Measurements from ENCODE around the gene RRM2.

Gene RRM2

GRCh38 chr2:10170256-10170655, 47.7 kb downstream of the RRM2 start:
- no peak overlapping the region for H3K4me3 ChIP-seq (replicated peaks; ENCODE audit: insufficient read depth, low read length)
- no peak for DNase-seq (ENCODE audit: low read depth in 1 of 2, low spot score in 1 of 2)
- no peaks in the 10 kb centered on the region for H3K27me3 ChIP-seq (ENCODE audit: insufficient read depth, poor library complexity, severe bottlenecking)
- no peak for TF ChIP-seq REST (IDR thresholded peaks at IDR 0.05; ENCODE audit: insufficient replicate concordance, low read depth)
- TF ChIP-seq POLR2AphosphoS5 (IDR thresholded peaks at IDR 0.05; ENCODE audit: low read depth), result no peak
- H3K27ac ChIP-seq (replicated peaks), result no peak overlapping the region

DNA sequence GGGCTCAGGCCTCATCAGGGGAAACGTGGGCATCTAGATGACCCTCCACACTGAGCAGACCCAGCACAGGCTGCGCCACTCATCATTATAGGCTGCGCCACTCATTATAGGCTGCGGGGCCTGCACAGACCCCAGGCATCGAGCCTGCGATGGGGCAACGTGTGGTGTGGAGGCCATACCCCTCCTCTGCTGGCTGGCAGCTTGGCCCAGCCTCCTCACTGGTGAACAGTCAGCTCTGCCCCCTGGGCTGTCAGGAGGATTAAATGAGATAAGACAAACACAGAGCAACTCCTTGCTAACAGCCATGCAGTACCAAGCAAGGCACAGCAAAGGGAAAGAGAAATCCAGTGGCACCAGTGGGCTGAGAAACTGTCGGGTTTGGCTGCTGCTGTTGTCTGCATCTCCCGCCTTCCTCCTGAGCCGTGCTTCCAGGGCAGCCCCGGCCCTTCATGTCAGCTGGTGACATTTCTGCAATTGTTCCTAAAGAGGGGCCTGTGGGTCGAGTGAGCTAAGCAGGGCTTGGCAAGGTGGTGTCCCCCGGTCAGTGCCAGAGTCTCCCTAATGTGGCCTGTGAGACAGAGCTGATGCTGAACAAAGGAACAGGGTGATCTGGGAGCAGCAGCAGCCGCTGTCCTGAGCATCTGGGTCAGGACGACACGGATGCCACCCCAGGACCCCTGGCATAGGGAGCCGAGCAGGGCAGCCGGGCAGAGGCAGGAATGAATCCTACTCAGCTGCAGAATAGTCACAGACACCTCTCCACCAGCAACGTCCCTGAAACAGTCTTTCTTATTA, 48.7 kb downstream of the RRM2 start:
- no peak overlapping the region for H3K27ac ChIP-seq (replicated peaks)
- DNase-seq (ENCODE audit: low read depth in 1 of 2, low spot score in 1 of 2), result no peak

GRCh38 chr2:10172033-10172871, 49.7 kb downstream of the RRM2 start:
- no peak for TF ChIP-seq REST (IDR thresholded peaks at IDR 0.05; ENCODE audit: insufficient replicate concordance, low read depth)
- no peak for TF ChIP-seq CTCF (IDR thresholded peaks at IDR 0.05; ENCODE audit: insufficient read depth, low read length)
- no peak for TF ChIP-seq POLR2AphosphoS5 (IDR thresholded peaks at IDR 0.05; ENCODE audit: low read depth)
- no peak for TF ChIP-seq GABPA (IDR thresholded peaks at IDR 0.05; ENCODE audit: low read depth)
- no peak for TF ChIP-seq SPI1 (IDR thresholded peaks at IDR 0.05; ENCODE audit: borderline replicate concordance, low read depth)
- Histone ChIP-seq H3K27me3 (ENCODE audit: insufficient read depth, poor library complexity, severe bottlenecking) (no peaks in the 10 kb centered on the region), H3K4me3 (replicated peaks; ENCODE audit: insufficient read depth, low read length) (no peak overlapping the region), H3K27ac (replicated peaks) (no peak overlapping the region)
- DNase-seq (ENCODE audit: low read depth in 1 of 2, low spot score in 1 of 2), result no peak

More for the DNA sequence above, 48.7 kb downstream of the RRM2 start:
- no peak for TF ChIP-seq POLR2AphosphoS5 (IDR thresholded peaks at IDR 0.05; ENCODE audit: low read depth)
- no peak for TF ChIP-seq REST (IDR thresholded peaks at IDR 0.05; ENCODE audit: insufficient replicate concordance, low read depth)
- TF ChIP-seq CTCF (IDR thresholded peaks at IDR 0.05; ENCODE audit: insufficient read depth, low read length), result no peak
- TF ChIP-seq SPI1 (IDR thresholded peaks at IDR 0.05; ENCODE audit: borderline replicate concordance, low read depth), result no peak
- TF ChIP-seq GABPA (IDR thresholded peaks at IDR 0.05; ENCODE audit: low read depth), result no peak
- Histone ChIP-seq H3K4me3 (replicated peaks; ENCODE audit: insufficient read depth, low read length) (no peak overlapping the region), H3K27me3 (ENCODE audit: insufficient read depth, poor library complexity, severe bottlenecking) (no peaks in the 10 kb centered on the region)
